Fibroblast of pulmonary artery (primary cell): Measurements from ENCODE around the gene IWS1.

ENCODE experiments used
- DNase-seq: peaks from one replicate; pipeline ENCODE4 v3.0.0-alpha.2; 2010; ENCODE audit warnings: low read depth
- H3K4me3 ChIP-seq: replicated peaks from 2 replicates; pipeline ENCODE4 v1.5.1; 2011; ENCODE audit warnings: low read depth, mild to moderate bottlenecking, control low read depth, low read length, moderate library complexity
- CTCF ChIP-seq: IDR thresholded peaks from 2 replicates; pipeline ENCODE4 v1.5.1; 2011; ENCODE audit warnings: mild to moderate bottlenecking, control low read depth, low read length, inconsistent platforms; ENCODE audit errors: missing control alignments

IWS1 gene

GRCh38 chr2:127510073-127510472 lies 16.2 kb downstream of the IWS1 start:
- no peak for DNase-seq
- no peak overlapping the region for H3K4me3 ChIP-seq
- TF ChIP-seq CTCF: no peak

- no peak overlapping the region for H3K4me3 ChIP-seq
- no peak for TF ChIP-seq CTCF
- peak; percentile 97 for DNase-seq
These were observed 17.7 kb downstream of the IWS1 start for GRCh38 chr2:127508631-127509034.

GRCh38 chr2:127508023-127508630 lies 18.2 kb downstream of the IWS1 start:
- peak; percentile 22 for DNase-seq
- H3K4me3 ChIP-seq: no peak overlapping the region
- no peak for TF ChIP-seq CTCF

- no peak for TF ChIP-seq CTCF
- DNase-seq: no peak
These were observed 19.8 kb downstream of the IWS1 start for GRCh38 chr2:127506510-127506909.

GRCh38 chr2:127504552-127505430 lies 21.5 kb downstream of the IWS1 start:
- no peak overlapping the region for H3K4me3 ChIP-seq
- TF ChIP-seq CTCF: no peak
- DNase-seq: no peak

More at GRCh38 chr2:127506510-127506909, 19.8 kb downstream of the IWS1 start:
- H3K4me3 ChIP-seq: no peak overlapping the region

- no peak for DNase-seq
- TF ChIP-seq CTCF: no peak
- H3K4me3 ChIP-seq: no peak overlapping the region
These were observed 22.8 kb downstream of the IWS1 start for GRCh38 chr2:127503491-127503890.

- no peak for TF ChIP-seq CTCF
- H3K4me3 ChIP-seq: no peak overlapping the region
- peak; percentile 60 for DNase-seq
These were observed 27.9 kb downstream of the IWS1 start for GRCh38 chr2:127498386-127498785.
